HEK293 (cell line): ENCODE measurements around the gene ABHD17C.
A peak's percentile ranks its signal among the peaks of the same experiment; 100 is the strongest.

ENCODE experiments used
- CTCF ChIA-PET: fragments of 350-600 bp; formaldehyde crosslinking; extraction: SDS; loops from one replicate; lab custom pipeline; 2021; ENCODE audit warnings: antibody characterized with exemption; lab: Yijun Ruan, JAX
- POLR2A ChIA-PET: fragments of 300-600 bp; formaldehyde crosslinking; extraction: SDS; loops from one replicate; lab custom pipeline; 2020; ENCODE audit warnings: antibody characterized with exemption, inconsistent platforms; lab: Yijun Ruan, JAX
- H3K27ac ChIP-seq: fragments of 200-500 bp; sonication (Bioruptor generic); 2 replicates; pipeline ENCODE4 v1.5.1; 2014; ENCODE audit warnings: low read depth, low read length, control low read depth, inconsistent platforms; ENCODE audit errors: extremely low read depth
- H3K36me3 ChIP-seq, 2 experiments: fragments of 200-500 bp in 1 of 2; sonication (Bioruptor generic) in 1 of 2; 1 replicate in 1 of 2; 2 replicates in 1 of 2; pipeline ENCODE4 v1.5.1; 2014 to 2017; ENCODE audit warnings: inconsistent platforms in 2 of 2, low read length in 2 of 2; ENCODE audit not compliant: control insufficient read depth in 2 of 2, insufficient read depth in 1 of 2
- H3K4me1 ChIP-seq: fragments of 200-500 bp; sonication (Bioruptor generic); 2 replicates; pipeline ENCODE4 v1.5.1; 2014; ENCODE audit warnings: mild to moderate bottlenecking, low read length, inconsistent platforms; ENCODE audit not compliant: control insufficient read depth, insufficient read depth
- H3K4me3 ChIP-seq: 2 replicates; pipeline ENCODE4 v1.5.1; 2011; ENCODE audit warnings: low read depth, mild to moderate bottlenecking, control low read depth, low read length, moderate library complexity
- H3K9me3 ChIP-seq: fragments of 200-500 bp; sonication (Bioruptor generic); 2 replicates; pipeline ENCODE4 v1.5.1; 2014; ENCODE audit warnings: low read depth, low read length, inconsistent platforms; ENCODE audit not compliant: control insufficient read depth, insufficient read depth
- EGR2 ChIP-seq: fragments of 450-650 bp; formaldehyde crosslinking; IDR thresholded peaks from 2 replicates; pipeline ENCODE4 v1.5.1; 2016; ENCODE audit warnings: low read depth, missing biosample characterization, missing genetic modification characterization
- FEZF1 ChIP-seq: fragments of 450-650 bp; formaldehyde crosslinking; IDR thresholded peaks from 2 replicates; pipeline ENCODE4 v1.5.1; 2016; ENCODE audit warnings: missing biosample characterization, missing genetic modification characterization
- HOXD13 ChIP-seq: sonication (generic); formaldehyde crosslinking; IDR thresholded peaks from 2 replicates; pipeline ENCODE4 v1.8.0; 2022; ENCODE audit warnings: missing genetic modification reagents, borderline replicate concordance
- KLF1 ChIP-seq: fragments of 450-650 bp; formaldehyde crosslinking; IDR thresholded peaks from 2 replicates; pipeline ENCODE4 v1.5.1; 2016; ENCODE audit warnings: missing biosample characterization, missing genetic modification characterization
- KLF9 ChIP-seq: fragments of 450-650 bp; formaldehyde crosslinking; IDR thresholded peaks from 2 replicates; pipeline ENCODE4 v1.5.1; 2016; ENCODE audit warnings: missing biosample characterization, missing genetic modification characterization, low read depth
- MZF1 ChIP-seq: fragments of 450-650 bp; formaldehyde crosslinking; IDR thresholded peaks from 2 replicates; pipeline ENCODE4 v1.5.1; 2017; ENCODE audit warnings: missing biosample characterization, missing genetic modification characterization, borderline replicate concordance
- PRDM1 ChIP-seq: fragments of 450-650 bp; formaldehyde crosslinking; IDR thresholded peaks from 2 replicates; pipeline ENCODE4; 2016; ENCODE audit warnings: missing biosample characterization, missing genetic modification characterization
- SCRT2 ChIP-seq: fragments of 450-650 bp; formaldehyde crosslinking; IDR thresholded peaks from 2 replicates; pipeline ENCODE4 v1.5.1; 2016; ENCODE audit warnings: missing biosample characterization, missing genetic modification characterization
- SP7 ChIP-seq: fragments of 450-650 bp; formaldehyde crosslinking; IDR thresholded peaks from 2 replicates; pipeline ENCODE4 v1.5.1; 2016; ENCODE audit warnings: missing biosample characterization, missing genetic modification characterization
- YY1 ChIP-seq: fragments of 450-650 bp; formaldehyde crosslinking; IDR thresholded peaks from 2 replicates; pipeline ENCODE4 v1.5.1; 2018; ENCODE audit warnings: missing biosample characterization, missing genetic modification characterization
- ZBTB44 ChIP-seq: fragments of 450-650 bp; IDR thresholded peaks from 2 replicates; pipeline ENCODE4 v1.5.1; 2018; ENCODE audit warnings: missing biosample characterization, mild to moderate bottlenecking, missing genetic modification characterization
- ZFHX2 ChIP-seq: fragments of 450-650 bp; formaldehyde crosslinking; conservative IDR thresholded peaks from 2 replicates; pipeline ENCODE4 v1.5.1; 2016; ENCODE audit warnings: missing biosample characterization, missing genetic modification characterization
- ZNF292 ChIP-seq: fragments of 450-650 bp; formaldehyde crosslinking; IDR thresholded peaks from 2 replicates; pipeline ENCODE4 v1.5.1; 2016; ENCODE audit warnings: low read depth, missing biosample characterization, missing genetic modification characterization, borderline replicate concordance
- ZNF571 ChIP-seq: fragments of 450-650 bp; formaldehyde crosslinking; IDR thresholded peaks from 2 replicates; pipeline ENCODE4 v1.5.0; 2017; ENCODE audit warnings: missing biosample characterization, missing genetic modification characterization
- ZNF777 ChIP-seq: fragments of 450-650 bp; formaldehyde crosslinking; IDR thresholded peaks from 2 replicates; pipeline ENCODE4 v1.5.1; 2017; ENCODE audit warnings: missing biosample characterization, missing genetic modification characterization, borderline replicate concordance
- TF ChIP-seq, protein P1 (sequence below): fragments of 450-650 bp; formaldehyde crosslinking; IDR thresholded peaks from 2 replicates; pipeline ENCODE4 v1.5.1; 2017; ENCODE audit warnings: missing biosample characterization, missing genetic modification characterization

ABHD17C gene

GRCh38 chr15:80798911-80799310 is 103.8 kb downstream of the ABHD17C start (continued):
- TF ChIP-seq YY1 (tag by site-specific recombination) (no peak), KLF9 (tag by site-specific recombination) (no peak)

DNA sequence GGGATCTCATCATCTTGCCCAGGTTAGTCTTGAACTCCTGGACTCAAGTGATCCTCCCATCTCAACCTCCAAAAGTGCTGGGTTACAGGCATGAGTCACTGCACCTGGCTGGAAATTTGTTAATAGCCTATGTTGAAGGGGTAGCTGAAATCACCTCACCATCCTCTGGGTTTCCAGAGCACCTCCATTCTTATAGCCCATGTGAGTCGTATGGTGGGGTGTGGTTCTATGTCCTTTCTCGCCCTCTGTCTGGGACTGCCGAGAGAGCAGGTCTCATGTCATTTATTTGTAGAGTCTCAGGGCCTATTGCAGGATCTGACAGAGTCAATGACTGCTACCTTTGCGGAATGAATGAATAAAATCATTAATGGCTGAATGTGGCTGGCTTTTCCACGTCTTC is 105.0 kb downstream of the ABHD17C start:
- TF ChIP-seq, protein P1, sequence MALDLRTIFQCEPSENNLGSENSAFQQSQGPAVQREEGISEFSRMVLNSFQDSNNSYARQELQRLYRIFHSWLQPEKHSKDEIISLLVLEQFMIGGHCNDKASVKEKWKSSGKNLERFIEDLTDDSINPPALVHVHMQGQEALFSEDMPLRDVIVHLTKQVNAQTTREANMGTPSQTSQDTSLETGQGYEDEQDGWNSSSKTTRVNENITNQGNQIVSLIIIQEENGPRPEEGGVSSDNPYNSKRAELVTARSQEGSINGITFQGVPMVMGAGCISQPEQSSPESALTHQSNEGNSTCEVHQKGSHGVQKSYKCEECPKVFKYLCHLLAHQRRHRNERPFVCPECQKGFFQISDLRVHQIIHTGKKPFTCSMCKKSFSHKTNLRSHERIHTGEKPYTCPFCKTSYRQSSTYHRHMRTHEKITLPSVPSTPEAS, result 0 out of 2 replicates have a peak, but pooled peaks have one; percentile 4
- TF ChIP-seq ZBTB44 (tag by site-specific recombination) (no peak), PRDM1 (tag by site-specific recombination) (no peak), HOXD13 (no peak), ZNF571 (tag by site-specific recombination) (no peak)
- POLR2A ChIA-PET, result no interaction called here
- Histone ChIP-seq H3K4me1 (no peaks in the 10 kb centered on the region), H3K4me3 (no peak overlapping the region), H3K36me3 (no peaks in the 10 kb centered on the region), H3K27ac (no peak overlapping the region), H3K9me3 (no peaks in the 10 kb centered on the region)
- CTCF ChIA-PET, result interaction anchor here (1.4 kb wide), 1 partner anchor 20 kb away, joined by 3 read pairs; the partner anchor contains the start of gene CEMIP

GRCh38 chr15:80801891-80802680 is 107.0 kb downstream of the ABHD17C start:
- no peaks in the 10 kb centered on the region for H3K36me3 ChIP-seq
- ChIA-PET POLR2A (no interaction called here), CTCF (interaction anchor here (0.6 to 2.2 kb wide), 5 partner anchors 13 to 173 kb away, joined by 3 to 11 read pairs (median 3); partner anchors contain the start of gene CEMIP)
- H3K9me3 ChIP-seq, result no peaks in the 10 kb centered on the region
- H3K4me1 ChIP-seq, result peaks cover 5% of the 10 kb centered on the region
- TF ChIP-seq KLF1 (peak; percentile 65), ZNF777 (no peak), FEZF1 (no peak), MZF1 (tag by site-specific recombination) (no peak), ZFHX2 (peak; percentile 94), EGR2 (tag by site-specific recombination) (peak; percentile 96)
- H3K4me3 ChIP-seq, result no peak overlapping the region
- no peak overlapping the region for H3K27ac ChIP-seq

DNA sequence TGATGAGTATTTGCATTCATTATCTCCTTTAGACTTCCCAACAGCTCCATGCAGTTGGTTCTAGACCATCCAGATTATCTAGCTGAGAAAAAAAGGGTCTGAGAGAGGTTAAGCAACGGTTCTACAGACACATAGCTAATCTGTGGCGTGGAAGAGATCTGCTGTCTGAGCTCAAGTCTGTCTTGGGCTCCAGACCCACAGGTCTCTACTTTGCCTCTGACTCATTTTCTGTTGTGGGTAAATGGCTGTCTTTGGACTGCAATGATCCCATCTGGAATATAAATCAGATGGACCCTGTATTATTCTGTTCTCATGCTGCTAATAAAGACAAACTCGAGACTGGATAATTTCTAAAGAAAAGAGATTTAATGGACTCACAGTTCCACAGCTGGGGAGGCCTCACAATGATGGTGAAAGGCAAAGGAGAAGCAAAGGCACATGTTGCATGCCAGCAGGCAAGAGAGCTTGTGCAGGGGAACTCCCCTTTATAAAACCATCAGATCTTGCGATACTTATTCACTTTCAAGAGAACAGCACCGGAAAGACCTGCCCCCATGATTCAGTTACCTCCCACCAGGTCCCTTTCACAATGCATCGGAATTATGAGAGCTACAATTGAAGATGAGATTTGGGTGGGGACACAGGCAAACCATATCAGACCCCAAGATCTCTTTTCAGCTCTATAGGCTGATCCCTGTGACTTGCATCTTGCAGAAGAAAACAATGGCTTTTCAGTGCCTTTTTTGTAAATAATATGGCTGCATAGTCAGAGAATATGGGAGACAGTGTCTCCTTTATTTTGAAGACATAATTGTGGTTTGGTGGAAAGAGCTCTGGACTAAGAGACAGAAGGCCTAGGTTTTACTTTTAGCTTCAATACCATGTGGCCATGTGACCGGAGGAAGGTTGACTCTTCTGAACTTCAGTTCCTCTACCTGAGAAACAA is 108.7 kb downstream of the ABHD17C start:
- Histone ChIP-seq H3K4me3 (no peak overlapping the region), H3K9me3 (no peaks in the 10 kb centered on the region), H3K36me3 (no peaks in the 10 kb centered on the region), H3K4me1 (peaks cover 5% of the 10 kb centered on the region), H3K27ac (no peak overlapping the region)
- ChIA-PET CTCF (interaction anchor here (0.7 to 2.2 kb wide), 2 partner anchors 21 to 24 kb away, joined by 6 to 11 read pairs; partner anchors contain the start of gene CEMIP), POLR2A (no interaction called here)
- TF ChIP-seq ZNF292 (tag by site-specific recombination), result no peak
- no peak for TF ChIP-seq SP7 (tag by site-specific recombination)
- TF ChIP-seq SCRT2, result 0 out of 2 replicates have a peak, but pooled peaks have one; percentile 25
